HG03457 (cell line): ENCODE measurements around the gene TFPT.

Experiments
- ATAC-seq: cut with Tn5 transposase; IDR thresholded peaks from one replicate; pipeline ENCODE4 v1.9.1; 2021; ENCODE audit warnings: moderate number of reproducible peaks; ENCODE audit not compliant: unreplicated experiment

Gene TFPT

DNA sequence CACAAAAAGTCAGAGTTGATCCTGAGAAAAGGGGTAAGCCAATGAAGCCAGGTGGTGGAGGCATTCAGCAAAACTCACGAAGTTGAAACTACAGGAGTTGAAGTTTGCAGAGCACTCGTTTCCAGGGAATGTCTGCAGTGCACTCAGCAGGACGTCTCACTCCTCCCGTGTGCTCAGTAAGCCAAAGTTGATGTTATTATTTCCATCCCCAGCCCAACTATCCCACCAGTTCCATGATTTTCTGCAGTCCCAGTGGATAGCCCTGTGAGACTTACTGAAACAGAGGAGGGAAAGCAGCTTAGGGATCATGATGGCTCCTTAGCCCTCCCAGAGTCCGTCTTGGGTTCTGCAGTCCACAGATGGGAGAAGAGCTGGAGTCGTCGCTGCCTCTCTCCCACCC is 34.4 kb downstream of the TFPT start, which contains the start of gene TARM1:
Gene TARM1, minus strand, starts transcription at position 334 of the 400 bp plus-strand sequence. Its CDS starts 25 bp downstream, at position 309.
- ATAC-seq = no peak

DNA sequence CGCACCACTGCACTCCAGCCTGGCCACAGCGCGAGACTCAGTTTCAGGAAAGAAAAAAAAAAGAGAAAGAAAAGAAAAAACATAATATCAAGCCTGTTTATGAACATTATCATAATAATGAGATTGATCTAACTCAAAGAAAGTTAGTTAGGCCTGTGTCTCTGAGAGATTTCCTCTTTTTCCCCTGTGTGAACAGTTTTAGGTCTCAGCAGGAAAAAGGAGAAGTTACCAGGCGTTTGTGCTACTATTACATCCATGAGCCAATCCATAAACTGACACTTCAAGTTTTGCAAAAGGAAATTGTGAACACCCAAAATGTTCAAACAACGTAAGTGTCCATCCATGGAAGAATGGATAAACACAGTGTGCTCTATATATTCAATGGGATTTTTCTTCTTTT is 38.1 kb downstream of the TFPT start:
- ATAC-seq = no peak

DNA sequence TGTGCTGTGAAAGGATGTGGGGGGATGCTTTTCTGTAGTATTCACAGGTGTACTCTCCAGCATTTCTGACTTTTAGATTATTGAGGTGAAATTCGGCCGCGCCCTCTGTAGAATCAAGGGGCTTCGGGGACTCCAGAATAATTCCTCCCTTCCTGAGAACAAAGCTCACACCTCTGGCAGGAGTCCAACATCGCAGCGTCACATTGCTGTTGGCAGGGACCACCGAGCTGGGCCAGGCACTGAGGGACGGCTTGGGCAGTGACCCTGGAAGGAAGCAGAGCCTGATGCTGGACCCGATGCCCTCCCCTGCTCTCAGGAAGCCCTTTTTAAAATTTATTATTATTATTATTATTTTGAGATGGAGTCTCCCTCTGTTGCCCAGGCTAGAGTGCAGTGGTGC is 40.6 kb downstream of the TFPT start:
- ATAC-seq = no peak

DNA sequence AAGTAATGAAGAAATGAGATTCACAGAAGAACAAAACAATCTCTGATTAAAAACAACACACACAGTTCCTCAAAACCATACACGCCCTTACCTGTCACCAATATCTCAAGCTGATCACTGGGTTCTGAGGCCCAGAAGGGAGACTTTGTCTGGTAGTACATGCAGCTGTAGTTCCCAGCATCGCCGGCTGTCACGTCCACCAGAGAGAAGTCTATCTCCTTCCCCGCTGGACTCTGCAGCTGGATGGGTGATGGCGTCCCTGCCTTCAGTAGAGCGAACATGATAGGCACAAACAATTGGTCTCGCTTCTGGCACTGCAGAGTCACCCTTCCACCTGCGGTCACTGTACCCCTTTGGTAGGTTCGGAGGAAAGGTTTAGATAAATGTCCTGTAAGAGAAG is 41.6 kb downstream of the TFPT start:
- ATAC-seq = no peak

DNA sequence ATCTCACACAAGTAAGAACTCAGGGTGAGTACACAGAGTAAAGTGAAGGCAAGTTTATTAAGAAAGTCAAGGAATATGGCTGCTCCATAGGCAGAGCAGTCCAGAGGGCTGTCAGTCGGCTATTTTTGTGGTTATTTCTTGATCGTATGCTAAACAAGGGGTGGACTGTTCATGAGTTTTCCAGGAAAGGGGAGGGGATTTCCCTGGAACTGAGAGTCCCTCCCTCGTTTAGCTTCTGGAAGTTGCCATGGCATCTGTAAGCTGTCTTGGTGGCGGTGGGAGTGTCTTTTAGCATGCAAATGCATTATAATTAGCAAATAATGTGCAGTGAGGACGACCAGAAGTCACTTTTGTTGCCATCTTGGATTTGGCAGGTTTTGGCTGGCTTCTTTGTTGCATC is 46.0 kb downstream of the TFPT start:
- no peak for ATAC-seq

DNA sequence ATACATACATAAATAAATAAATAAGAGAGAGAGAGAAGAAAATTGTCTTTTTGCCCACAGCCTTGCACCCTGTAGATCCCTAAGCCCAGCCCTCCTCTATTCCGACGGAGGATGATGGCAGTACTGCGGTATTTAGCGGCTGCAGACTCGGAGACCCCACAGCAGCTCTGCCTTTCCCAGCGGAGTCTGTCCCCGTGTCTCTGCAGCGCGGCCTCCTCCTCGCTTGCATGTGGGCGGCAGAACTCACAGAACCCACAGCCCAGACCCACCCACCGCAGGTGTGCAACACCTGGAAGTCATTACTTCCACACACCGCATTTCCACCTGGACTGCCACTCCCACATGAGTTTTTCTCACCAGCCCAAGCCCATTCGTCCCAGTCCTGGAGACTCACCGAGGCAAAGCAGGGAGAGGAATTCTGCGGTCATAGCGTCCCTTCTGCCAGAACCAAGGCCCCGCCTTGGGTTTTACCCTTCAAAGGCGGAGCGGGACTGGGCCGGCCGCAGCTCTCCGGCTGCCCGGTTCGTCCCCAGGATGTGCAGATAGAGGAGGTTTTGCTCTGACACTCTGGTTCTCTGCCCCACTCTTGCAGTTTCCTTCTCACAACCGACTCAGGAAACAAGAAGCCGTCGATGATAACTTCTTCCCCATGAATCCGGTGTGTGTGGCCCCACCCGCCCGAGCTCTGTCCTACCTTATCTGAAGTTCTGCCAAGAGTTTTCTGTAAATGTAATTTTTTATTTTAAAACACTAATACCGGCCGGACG is 51.9 kb downstream of the TFPT start, which contains the start of gene VSTM1:
Gene VSTM1, minus strand, starts transcription at position 548 of the 767 bp plus-strand sequence. Its CDS starts 120 bp downstream, at position 428.
- ATAC-seq = no peak

DNA sequence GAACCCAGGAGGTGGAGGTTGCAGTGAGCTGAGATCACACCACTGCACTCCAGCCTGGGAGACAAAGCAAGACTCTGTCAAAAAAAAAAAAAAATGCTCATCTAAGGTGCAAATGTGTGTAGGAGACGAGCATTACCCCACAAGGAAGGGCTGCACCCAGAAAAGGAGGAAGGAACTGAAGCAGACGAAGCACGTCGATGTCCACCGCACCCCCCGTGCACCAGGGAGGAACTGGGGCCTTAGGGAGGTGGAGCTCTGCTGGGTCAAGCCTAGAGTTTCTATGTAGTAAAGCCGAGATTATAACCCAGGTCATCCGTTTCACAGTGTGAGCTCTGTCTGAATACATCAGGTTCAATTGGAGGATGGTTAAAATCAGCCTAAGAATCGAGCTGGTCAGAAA is 52.8 kb downstream of the TFPT start:
- no peak for ATAC-seq
